Mononuclear cell (primary cell): Measurements from ENCODE around the gene DNAH17. TPM values are rescaled to one million over a fixed set of nuclear protein-coding genes. Genes with fewer than 3 reads are reported as not detected.
"Not testable (repeated sequence)": the region's sequence is repeated elsewhere in the genome, so short reads cannot be mapped to it uniquely, and the experiment has no call there.

Experiments used
- H3K27me3 ChIP-seq: 2 replicates; pipeline ENCODE4 v1.6.0; 2011; ENCODE audit warnings: low read length, control low read depth; ENCODE audit not compliant: insufficient read depth
- H3K4me1 ChIP-seq: 2 replicates; pipeline ENCODE4 v1.5.1; 2011; ENCODE audit warnings: mild to moderate bottlenecking, low read length, control low read depth; ENCODE audit not compliant: insufficient read depth
- H3K4me3 ChIP-seq: 2 replicates; pipeline ENCODE4 v1.5.1; 2011; ENCODE audit warnings: mild to moderate bottlenecking, low read length, moderate library complexity
- H3K9me3 ChIP-seq: 2 replicates; pipeline ENCODE4 v1.5.1; 2011; ENCODE audit warnings: low read depth, mild to moderate bottlenecking, control low read depth, low read length
- total RNA-seq: library from RNA; depleted of rRNA; stranded (reverse); fragments of >200 nt; gene quantifications from one replicate; pipeline ENCODE4 v1.2.3, GENCODE V29; 2012

DNAH17 gene
- total RNA-seq, 1 donor = under 0.01 TPM

GRCh38 chr17:78515480-78515879 is 61.7 kb downstream of the DNAH17 start:
- no peaks in the 10 kb centered on the region for H3K9me3 ChIP-seq
- H3K27me3 ChIP-seq = no peaks in the 10 kb centered on the region
- no peak overlapping the region for H3K4me3 ChIP-seq
- H3K4me1 ChIP-seq = no peaks in the 10 kb centered on the region

GRCh38 chr17:78514521-78514920 is 62.7 kb downstream of the DNAH17 start:
- H3K4me1 ChIP-seq = no peaks in the 10 kb centered on the region
- H3K9me3 ChIP-seq = no peaks in the 10 kb centered on the region
- no peaks in the 10 kb centered on the region for H3K27me3 ChIP-seq
- no peak overlapping the region for H3K4me3 ChIP-seq

- H3K4me1 ChIP-seq = no peaks in the 10 kb centered on the region
- no peaks in the 10 kb centered on the region for H3K9me3 ChIP-seq
- H3K4me3 ChIP-seq = no peak overlapping the region
- no peaks in the 10 kb centered on the region for H3K27me3 ChIP-seq
These were observed 64.2 kb downstream of the DNAH17 start for GRCh38 chr17:78512976-78513375.

- no peak overlapping the region for H3K4me3 ChIP-seq
- no peaks in the 10 kb centered on the region for H3K9me3 ChIP-seq
- H3K4me1 ChIP-seq = no peaks in the 10 kb centered on the region
- H3K27me3 ChIP-seq = no peaks in the 10 kb centered on the region
These were observed 66.8 kb downstream of the DNAH17 start for GRCh38 chr17:78510141-78511075.

GRCh38 chr17:78507526-78507925 is 69.7 kb downstream of the DNAH17 start:
- Histone ChIP-seq H3K9me3 (no peaks in the 10 kb centered on the region), H3K4me1 (no peaks in the 10 kb centered on the region), H3K27me3 (no peaks in the 10 kb centered on the region), H3K4me3 (no peak overlapping the region)

GRCh38 chr17:78506454-78507309 is 70.5 kb downstream of the DNAH17 start:
- Histone ChIP-seq H3K9me3 (no peaks in the 10 kb centered on the region), H3K27me3 (no peaks in the 10 kb centered on the region), H3K4me1 (no peaks in the 10 kb centered on the region), H3K4me3 (no peak overlapping the region)

GRCh38 chr17:78504156-78504925 is 72.9 kb downstream of the DNAH17 start:
- Histone ChIP-seq H3K4me3 (no peak overlapping the region), H3K9me3 (no peaks in the 10 kb centered on the region), H3K27me3 (no peaks in the 10 kb centered on the region), H3K4me1 (no peaks in the 10 kb centered on the region)

GRCh38 chr17:78503388-78503787 is 73.8 kb downstream of the DNAH17 start:
- H3K9me3 ChIP-seq, H3K4me1 ChIP-seq, H3K27me3 ChIP-seq, H3K4me3 ChIP-seq: not testable (repeated sequence)

GRCh38 chr17:78502611-78503148 is 74.5 kb downstream of the DNAH17 start:
- Histone ChIP-seq H3K27me3 (no peaks in the 10 kb centered on the region), H3K4me3 (no peak overlapping the region), H3K9me3 (no peaks in the 10 kb centered on the region), H3K4me1 (no peaks in the 10 kb centered on the region)

GRCh38 chr17:78501241-78502036 is 75.8 kb downstream of the DNAH17 start:
- no peaks in the 10 kb centered on the region for H3K9me3 ChIP-seq
- H3K27me3 ChIP-seq = no peaks in the 10 kb centered on the region
- no peaks in the 10 kb centered on the region for H3K4me1 ChIP-seq
- H3K4me3 ChIP-seq = no peak overlapping the region

- Histone ChIP-seq H3K9me3 (no peaks in the 10 kb centered on the region), H3K4me3 (no peak overlapping the region), H3K4me1 (no peaks in the 10 kb centered on the region), H3K27me3 (no peaks in the 10 kb centered on the region)
These were observed 76.4 kb downstream of the DNAH17 start for GRCh38 chr17:78500806-78501205.

- H3K4me3 ChIP-seq = no peak overlapping the region
- no peaks in the 10 kb centered on the region for H3K27me3 ChIP-seq
- H3K4me1 ChIP-seq = no peaks in the 10 kb centered on the region
- no peaks in the 10 kb centered on the region for H3K9me3 ChIP-seq
These were observed 77.3 kb downstream of the DNAH17 start for GRCh38 chr17:78499715-78500540.

- Histone ChIP-seq H3K9me3 (no peaks in the 10 kb centered on the region), H3K4me3 (no peak overlapping the region), H3K27me3 (no peaks in the 10 kb centered on the region), H3K4me1 (no peaks in the 10 kb centered on the region)
These were observed 78.3 kb downstream of the DNAH17 start for GRCh38 chr17:78498848-78499247.
